Measurements from ENCODE around the gene MRPS18B.
A peak's percentile ranks its signal among the peaks of the same experiment; 100 is the strongest.

MRPS18B gene

GRCh38 chr6:30617565-30618269 is at the start of gene MRPS18B:
Gene MRPS18B (plus strand): TSS chr6:30617840. CDS start chr6:30617866, 26 bp downstream.
- no peaks in the 10 kb centered on the region for H3K9me3 ChIP-seq
- peaks cover 25% of the 10 kb centered on the region for H3K4me1 ChIP-seq
- H3K36me3 ChIP-seq (replicated peaks): peaks cover 67% of the 10 kb centered on the region
- in situ Hi-C loops (cut with MboI; ENCODE audit: low sequenced_read_pairs): loop anchor here (5.0 kb wide), 1 partner anchor 105 kb away; the partner anchor contains the start of gene TUBB
- peak; percentile 94 to 96 for DNase-seq (ENCODE audit: low spot score in 2 of 2)
- H3K4me3 ChIP-seq: peak within 1 kb of the TSS; percentile 99
- no peaks in the 10 kb centered on the region for H3K27me3 ChIP-seq (ENCODE audit: low read depth)

GRCh38 chr6:30568245-30568644 is 49.4 kb upstream of the MRPS18B start:
- H3K9me3 ChIP-seq: no peaks in the 10 kb centered on the region
- H3K36me3 ChIP-seq (replicated peaks): peaks cover 14% of the 10 kb centered on the region
- in situ Hi-C loops (cut with MboI; ENCODE audit: low sequenced_read_pairs): no loop called here
- DNase-seq (ENCODE audit: low spot score in 2 of 2): no peak
- peaks cover 19% of the 10 kb centered on the region for H3K4me1 ChIP-seq
- H3K4me3 ChIP-seq: no peak overlapping the region
- no peaks in the 10 kb centered on the region for H3K27me3 ChIP-seq (ENCODE audit: low read depth)

- peak overlapping the region; percentile 95 for H3K4me3 ChIP-seq
- in situ Hi-C loops (cut with MboI; ENCODE audit: low sequenced_read_pairs): no loop called here
- peaks cover 9% of the 10 kb centered on the region; the same call in 1 of the 2 replicates for H3K36me3 ChIP-seq (replicated peaks)
These were observed 47.4 kb upstream of the MRPS18B start for GRCh38 chr6:30570263-30570662.

GRCh38 chr6:30570740-30571074 is 46.9 kb upstream of the MRPS18B start:
- H3K4me3 ChIP-seq: peak overlapping the region; percentile 95
- no peaks in the 10 kb centered on the region for H3K27me3 ChIP-seq (ENCODE audit: low read depth)
- DNase-seq (ENCODE audit: low spot score in 2 of 2): no peak
- no peaks in the 10 kb centered on the region for H3K9me3 ChIP-seq
- in situ Hi-C loops (cut with MboI; ENCODE audit: low sequenced_read_pairs): no loop called here
- peaks cover 27% of the 10 kb centered on the region for H3K4me1 ChIP-seq
- peaks cover 11% of the 10 kb centered on the region; the same call in 1 of the 2 replicates for H3K36me3 ChIP-seq (replicated peaks)

More at GRCh38 chr6:30570263-30570662, 47.4 kb upstream of the MRPS18B start:
- no peaks in the 10 kb centered on the region for H3K9me3 ChIP-seq
- H3K4me1 ChIP-seq: peaks cover 27% of the 10 kb centered on the region
- DNase-seq (ENCODE audit: low spot score in 2 of 2): no peak
- no peaks in the 10 kb centered on the region for H3K27me3 ChIP-seq (ENCODE audit: low read depth)

- no peaks in the 10 kb centered on the region for H3K9me3 ChIP-seq
- DNase-seq (ENCODE audit: low spot score in 2 of 2): peak; percentile 90 to 99
- H3K4me3 ChIP-seq: peak within 1 kb of the TSS; percentile 95
- H3K4me1 ChIP-seq: peaks cover 27% of the 10 kb centered on the region
- H3K27me3 ChIP-seq (ENCODE audit: low read depth): no peaks in the 10 kb centered on the region
- H3K36me3 ChIP-seq (replicated peaks): peaks cover 11% of the 10 kb centered on the region; the same call in 1 of the 2 replicates
- in situ Hi-C loops (cut with MboI; ENCODE audit: low sequenced_read_pairs): no loop called here
These were observed 46.4 kb upstream of the MRPS18B start, which contains the start of gene ABCF1 for GRCh38 chr6:30571075-30571761. Gene ABCF1 (plus strand): TSS chr6:30571442. CDS start chr6:30571488, 46 bp downstream.

- Histone ChIP-seq H3K9me3 (no peaks in the 10 kb centered on the region), H3K4me3 (peak overlapping the region; percentile 95), H3K36me3 (replicated peaks) (peaks cover 16% of the 10 kb centered on the region), H3K4me1 (peaks cover 27% of the 10 kb centered on the region), H3K27me3 (ENCODE audit: low read depth) (no peaks in the 10 kb centered on the region)
- DNase-seq (ENCODE audit: low spot score in 2 of 2): no peak
- in situ Hi-C loops (cut with MboI; ENCODE audit: low sequenced_read_pairs): no loop called here
These were observed 45.9 kb upstream of the MRPS18B start for GRCh38 chr6:30571762-30572082.

- in situ Hi-C loops (cut with MboI; ENCODE audit: low sequenced_read_pairs): no loop called here
- Histone ChIP-seq H3K36me3 (replicated peaks) (peaks cover 20% of the 10 kb centered on the region), H3K4me1 (peaks cover 27% of the 10 kb centered on the region), H3K9me3 (no peaks in the 10 kb centered on the region), H3K4me3 (peak overlapping the region; percentile 95), H3K27me3 (ENCODE audit: low read depth) (no peaks in the 10 kb centered on the region)
- no peak for DNase-seq (ENCODE audit: low spot score in 2 of 2)
These were observed 45.5 kb upstream of the MRPS18B start for GRCh38 chr6:30572148-30572547.

- Histone ChIP-seq H3K9me3 (no peaks in the 10 kb centered on the region), H3K36me3 (replicated peaks) (peaks cover 29% of the 10 kb centered on the region), H3K27me3 (ENCODE audit: low read depth) (no peaks in the 10 kb centered on the region), H3K4me1 (peaks cover 27% of the 10 kb centered on the region), H3K4me3 (no peak overlapping the region)
- DNase-seq (ENCODE audit: low spot score in 2 of 2): no peak
- in situ Hi-C loops (cut with MboI; ENCODE audit: low sequenced_read_pairs): no loop called here
These were observed 44.5 kb upstream of the MRPS18B start for GRCh38 chr6:30573113-30573512.

- Histone ChIP-seq H3K27me3 (ENCODE audit: low read depth) (no peaks in the 10 kb centered on the region), H3K4me3 (no peak overlapping the region), H3K4me1 (peaks cover 8% of the 10 kb centered on the region), H3K36me3 (replicated peaks) (peaks cover 69% of the 10 kb centered on the region), H3K9me3 (no peaks in the 10 kb centered on the region)
- in situ Hi-C loops (cut with MboI; ENCODE audit: low sequenced_read_pairs): loop anchor here (25.0 kb wide), 1 partner anchor 1059 kb away; no protein-coding TSS in a partner anchor
- no peak for DNase-seq (ENCODE audit: low spot score in 2 of 2)
These were observed 39.6 kb upstream of the MRPS18B start for GRCh38 chr6:30578051-30578450.

- DNase-seq (ENCODE audit: low spot score in 2 of 2): no peak
- no peak overlapping the region for H3K4me3 ChIP-seq
- H3K36me3 ChIP-seq (replicated peaks): peaks cover 90% of the 10 kb centered on the region
- in situ Hi-C loops (cut with MboI; ENCODE audit: low sequenced_read_pairs): loop anchor here (25.0 kb wide), 1 partner anchor 1053 kb away; no protein-coding TSS in a partner anchor
- no peaks in the 10 kb centered on the region for H3K27me3 ChIP-seq (ENCODE audit: low read depth)
- H3K4me1 ChIP-seq: no peaks in the 10 kb centered on the region
- no peaks in the 10 kb centered on the region for H3K9me3 ChIP-seq
These were observed 33.7 kb upstream of the MRPS18B start for GRCh38 chr6:30583921-30584320.

- in situ Hi-C loops (cut with MboI; ENCODE audit: low sequenced_read_pairs): loop anchor here (25.0 kb wide), 1 partner anchor 1047 kb away; no protein-coding TSS in a partner anchor
- no peaks in the 10 kb centered on the region for H3K9me3 ChIP-seq
- no peak for DNase-seq (ENCODE audit: low spot score in 2 of 2)
- H3K36me3 ChIP-seq (replicated peaks): peaks cover 82% of the 10 kb centered on the region
- no peak overlapping the region for H3K4me3 ChIP-seq
- H3K4me1 ChIP-seq: no peaks in the 10 kb centered on the region
- no peaks in the 10 kb centered on the region for H3K27me3 ChIP-seq (ENCODE audit: low read depth)
These were observed 27.8 kb upstream of the MRPS18B start for GRCh38 chr6:30589754-30590358.

- DNase-seq (ENCODE audit: low spot score in 2 of 2): no peak
- in situ Hi-C loops (cut with MboI; ENCODE audit: low sequenced_read_pairs): loop anchor here (25.0 kb wide), 1 partner anchor 1047 kb away; no protein-coding TSS in a partner anchor
- H3K4me3 ChIP-seq: no peak overlapping the region
- no peaks in the 10 kb centered on the region for H3K9me3 ChIP-seq
- peaks cover 76% of the 10 kb centered on the region for H3K36me3 ChIP-seq (replicated peaks)
- H3K27me3 ChIP-seq (ENCODE audit: low read depth): no peaks in the 10 kb centered on the region
- H3K4me1 ChIP-seq: no peaks in the 10 kb centered on the region
These were observed 27.1 kb upstream of the MRPS18B start for GRCh38 chr6:30590509-30590908.

- Histone ChIP-seq H3K27me3 (ENCODE audit: low read depth) (no peaks in the 10 kb centered on the region), H3K4me1 (no peaks in the 10 kb centered on the region), H3K9me3 (no peaks in the 10 kb centered on the region), H3K36me3 (replicated peaks) (peaks cover 71% of the 10 kb centered on the region), H3K4me3 (no peak overlapping the region)
- DNase-seq (ENCODE audit: low spot score in 2 of 2): no peak
- in situ Hi-C loops (cut with MboI; ENCODE audit: low sequenced_read_pairs): loop anchor here (25.0 kb wide), 1 partner anchor 1046 kb away; no protein-coding TSS in a partner anchor
These were observed 26.6 kb upstream of the MRPS18B start for GRCh38 chr6:30591008-30591407.
